Nephron progenitor cell (in vitro differentiated cells): ENCODE results near the gene TMOD2.

Source experiments
- DNase-seq: peaks from one replicate; pipeline ENCODE4 v3.0.0; 2021
- H3K27ac Mint-ChIP-seq: 2 replicates; pipeline ENCODE4 v1.8.0; 2021; ENCODE audit warnings: mild to moderate bottlenecking, moderate library complexity, mixed read lengths
- H3K27me3 Mint-ChIP-seq: 2 replicates; pipeline ENCODE4 v1.8.0; 2021; ENCODE audit warnings: mild to moderate bottlenecking, low read depth, mixed read lengths; ENCODE audit not compliant: poor library complexity
- H3K36me3 Mint-ChIP-seq: 2 replicates; pipeline ENCODE4 v1.8.0; 2021; ENCODE audit warnings: low read depth, mixed read lengths
- H3K4me1 Mint-ChIP-seq: 2 replicates; pipeline ENCODE4 v1.8.0; 2021; ENCODE audit warnings: mixed read lengths
- H3K4me3 Mint-ChIP-seq: 2 replicates; pipeline ENCODE4 v1.8.0; 2021; ENCODE audit warnings: mild to moderate bottlenecking, moderate library complexity, mixed read lengths
- H3K9me3 Mint-ChIP-seq: 2 replicates; pipeline ENCODE4 v1.8.0; 2021; ENCODE audit warnings: mild to moderate bottlenecking, moderate library complexity, mixed read lengths
- CTCF ChIP-seq: fragments of 200-600 bp; sonication (generic); IDR thresholded peaks from 2 replicates; pipeline ENCODE4 v1.5.0; 2021; ENCODE audit warnings: antibody characterized with exemption

Gene TMOD2

GRCh38 chr15:51818150-51818549, 66.8 kb downstream of the TMOD2 start:
- Mint-ChIP-seq H3K27ac (peak overlapping the region; percentile 12), H3K9me3 (peaks cover 30% of the 10 kb centered on the region), H3K27me3 (no peaks in the 10 kb centered on the region), H3K4me1 (peaks cover 14% of the 10 kb centered on the region), H3K4me3 (no peak overlapping the region), H3K36me3 (peaks cover 5% of the 10 kb centered on the region)
- no peak for DNase-seq
- TF ChIP-seq CTCF: no peak

GRCh38 chr15:51825698-51826097, 74.3 kb downstream of the TMOD2 start:
- Mint-ChIP-seq H3K27me3 (no peaks in the 10 kb centered on the region), H3K27ac (no peak overlapping the region), H3K36me3 (peaks cover 5% of the 10 kb centered on the region), H3K4me1 (peaks cover 6% of the 10 kb centered on the region), H3K9me3 (peaks cover 17% of the 10 kb centered on the region), H3K4me3 (no peak overlapping the region)
- no peak for DNase-seq
- no peak for TF ChIP-seq CTCF

GRCh38 chr15:51828621-51829375, 77.4 kb downstream of the TMOD2 start:
- Mint-ChIP-seq H3K36me3 (peaks cover 4% of the 10 kb centered on the region), H3K4me1 (peaks cover 18% of the 10 kb centered on the region), H3K9me3 (no peaks in the 10 kb centered on the region), H3K4me3 (peak overlapping the region; percentile 98), H3K27ac (no peak overlapping the region), H3K27me3 (no peaks in the 10 kb centered on the region)
- no peak for TF ChIP-seq CTCF
- no peak for DNase-seq

- Mint-ChIP-seq H3K4me1 (peaks cover 18% of the 10 kb centered on the region), H3K27me3 (no peaks in the 10 kb centered on the region), H3K4me3 (peak within 1 kb of the TSS; percentile 98), H3K36me3 (peaks cover 4% of the 10 kb centered on the region), H3K9me3 (no peaks in the 10 kb centered on the region), H3K27ac (no peak within 1 kb of the TSS)
- TF ChIP-seq CTCF: no peak
- peak; percentile 97 for DNase-seq
These were observed 78.2 kb downstream of the TMOD2 start, which contains the start of gene TMOD3 for GRCh38 chr15:51829376-51830275. TSS of gene TMOD3 (plus strand) at chr15:51829653. CDS start at chr15:51862885, 33,232 bp downstream.

GRCh38 chr15:51830276-51830806, 78.9 kb downstream of the TMOD2 start:
- DNase-seq: no peak
- H3K27ac Mint-ChIP-seq: no peak overlapping the region
- H3K36me3 Mint-ChIP-seq: peaks cover 4% of the 10 kb centered on the region
- H3K4me1 Mint-ChIP-seq: peaks cover 18% of the 10 kb centered on the region
- H3K4me3 Mint-ChIP-seq: peak overlapping the region; percentile 98
- no peak for TF ChIP-seq CTCF
- no peaks in the 10 kb centered on the region for H3K9me3 Mint-ChIP-seq
- no peaks in the 10 kb centered on the region for H3K27me3 Mint-ChIP-seq
